Measurements from ENCODE around the gene NCK1.

GRCh38 chr3:136916223-136916622, 54.2 kb downstream of the NCK1 start:
- TF ChIP-seq POLR2A (IDR thresholded peaks at IDR 0.05), result no peak
- no peak for TF ChIP-seq CTCF (IDR thresholded peaks at IDR 0.05 in 8 of 11, conservative IDR thresholded peaks at IDR 0.05 in 3 of 11)

Measured in spleen (tissue), 7 donors.